ENCODE results near the gene EHMT2. TPM values are rescaled to one million over a fixed set of nuclear protein-coding genes. Genes with fewer than 3 reads are reported as not detected.
"Not testable (repeated sequence)": the region's sequence is repeated elsewhere in the genome, so short reads cannot be mapped to it uniquely, and the experiment has no call there.

EHMT2 gene
- total and polyA plus RNA-seq, 7 donors = 6.8 to 20.8 (median 8.4) TPM

- no peak for ATAC-seq
These were observed 23.3 kb downstream of the EHMT2 start for GRCh38 chr6:31874084-31874670.

GRCh38 chr6:31871046-31871659 lies 26.3 kb downstream of the EHMT2 start:
- no peaks in the 10 kb centered on the region for H3K4me1 ChIP-seq
- H3K9me3 ChIP-seq = no peaks in the 10 kb centered on the region
- no peak overlapping the region for H3K4me3 ChIP-seq
- H3K36me3 ChIP-seq (ENCODE audit: insufficient read depth in 1 of 2, low read depth in 1 of 2) = no peaks in the 10 kb centered on the region
- ATAC-seq = no peak
- intact Hi-C loops (cut with DNase I) = no loop called here
- H3K27me3 ChIP-seq (ENCODE audit: insufficient read depth in 3 of 3, low read length in 2 of 3) = no peaks in the 10 kb centered on the region
- 46 to 60% (median 48%) methylated on average over 9 of the region's 9 CpGs for WGBS, 3 donors
- no peak for DNase-seq
- no peak overlapping the region for H3K27ac ChIP-seq
- no peak for TF ChIP-seq CTCF (IDR thresholded peaks at IDR 0.05)

More at GRCh38 chr6:31874084-31874670, 23.3 kb downstream of the EHMT2 start:
- Histone ChIP-seq H3K36me3 (ENCODE audit: insufficient read depth in 1 of 2, low read depth in 1 of 2) (no peaks in the 10 kb centered on the region), H3K4me1 (no peaks in the 10 kb centered on the region), H3K27ac (no peak overlapping the region), H3K27me3 (ENCODE audit: insufficient read depth in 3 of 3, low read length in 2 of 3) (no peaks in the 10 kb centered on the region), H3K4me3 (no peak overlapping the region), H3K9me3 (no peaks in the 10 kb centered on the region)
- TF ChIP-seq CTCF (IDR thresholded peaks at IDR 0.05) = no peak
- intact Hi-C loops (cut with DNase I) = no loop called here
- WGBS, 3 donors = 60 to 73% (median 62%) methylated on average over 4 of the region's 4 CpGs
- DNase-seq = no peak

GRCh38 chr6:31870385-31870921 lies 27.0 kb downstream of the EHMT2 start:
- ATAC-seq = no peak

GRCh38 chr6:31869343-31869742 lies 28.2 kb downstream of the EHMT2 start:
- intact Hi-C loops (cut with DNase I) = loop anchor here (10.0 kb wide), 2 partner anchors 95 to 185 kb away; partner anchors contain the start of genes LY6G5C (in 1 of the 2) and VWA7 (in 1 of the 2)
- Histone ChIP-seq H3K4me1 (no peaks in the 10 kb centered on the region), H3K27ac (no peak overlapping the region), H3K36me3 (ENCODE audit: insufficient read depth in 1 of 2, low read depth in 1 of 2) (no peaks in the 10 kb centered on the region), H3K9me3 (no peaks in the 10 kb centered on the region), H3K4me3 (no peak overlapping the region), H3K27me3 (ENCODE audit: insufficient read depth in 3 of 3, low read length in 2 of 3) (no peaks in the 10 kb centered on the region)
- WGBS, 3 donors = 61 to 77% (median 66%) methylated on average over 8 of the region's 8 CpGs
- ATAC-seq = no peak
- no peak for DNase-seq
- TF ChIP-seq CTCF (IDR thresholded peaks at IDR 0.05) = no peak

More at GRCh38 chr6:31870385-31870921, 27.0 kb downstream of the EHMT2 start:
- no peaks in the 10 kb centered on the region for H3K9me3 ChIP-seq
- no peaks in the 10 kb centered on the region for H3K4me1 ChIP-seq
- H3K4me3 ChIP-seq = no peak overlapping the region
- H3K27ac ChIP-seq = no peak overlapping the region
- no peaks in the 10 kb centered on the region for H3K36me3 ChIP-seq (ENCODE audit: insufficient read depth in 1 of 2, low read depth in 1 of 2)
- WGBS, 3 donors = 63 to 67% (median 64%) methylated on average over 15 to 16 of the region's 16 CpGs
- TF ChIP-seq CTCF (IDR thresholded peaks at IDR 0.05) = no peak
- peak in 1 of 2 donors; percentile 49 for DNase-seq
- H3K27me3 ChIP-seq (ENCODE audit: insufficient read depth in 3 of 3, low read length in 2 of 3) = no peaks in the 10 kb centered on the region
- intact Hi-C loops (cut with DNase I) = no loop called here

GRCh38 chr6:31868658-31868971 lies 28.9 kb downstream of the EHMT2 start:
- not testable (repeated sequence) for H3K9me3 ChIP-seq; H3K36me3 ChIP-seq (ENCODE audit: insufficient read depth in 1 of 2, low read depth in 1 of 2); DNase-seq; ATAC-seq; H3K4me3 ChIP-seq; H3K27me3 ChIP-seq (ENCODE audit: insufficient read depth in 3 of 3, low read length in 2 of 3); H3K27ac ChIP-seq; H3K4me1 ChIP-seq
- WGBS, 3 donors = 64 to 85% (median 67%) methylated on average over 1 of the region's 1 CpG
- intact Hi-C loops (cut with DNase I) = loop anchor here (10.0 kb wide), 2 partner anchors 94 to 184 kb away; partner anchors contain the start of genes LY6G5C (in 1 of the 2) and VWA7 (in 1 of the 2)
